Lower leg skin (tissue), 3 donors: ENCODE data around the gene MCCC1.

Experiments
- CTCF ChIP-seq, 3 donors: fragments of 450-650 bp; IDR thresholded peaks; one replicate each; pipeline ENCODE4 v1.5.1; 2016; ENCODE audit warnings: antibody characterized with exemption in 3 of 3, mild to moderate bottlenecking in 3 of 3, moderate library complexity in 2 of 3
- POLR2A ChIP-seq, 2 donors: fragments of 450-650 bp; IDR thresholded peaks; one replicate each; pipeline ENCODE4 v1.6.1; 2016 to 2017; ENCODE audit warnings: antibody characterized with exemption in 2 of 2, mild to moderate bottlenecking in 1 of 2, moderate library complexity in 1 of 2

- TF ChIP-seq CTCF (IDR thresholded peaks at IDR 0.05) (no peak), POLR2A (IDR thresholded peaks at IDR 0.05) (no peak)
Measured at GRCh38 chr3:183098536-183099025, 715 bp downstream of the MCCC1 start.
